Activated CD8-positive, alpha-beta memory T cell treated with anti-CD3 and anti-CD28 coated beads, Interleukin-2, amount 10 ng/mL, durations not matched to agents 7 days and 5 days (primary cell): ENCODE results near the gene GMDS. TPM values are rescaled to one million over a fixed set of nuclear protein-coding genes. Genes with fewer than 3 reads are reported as not detected.

Experiments used
- ATAC-seq: fragments of 150-1000 bp; cut with Tn5 transposase; one replicate; pipeline ENCODE4 v1.10.0; 2021; ENCODE audit warnings: moderate library complexity
- CTCF ChIA-PET: fragments of 350-600 bp; sonication (Branson Sonifier 250); formaldehyde crosslinking; loops from one replicate; lab custom pipeline; 2021; ENCODE audit warnings: antibody characterized with exemption; lab: Charles Lee
- DNase-seq: peaks from one replicate; pipeline ENCODE4 v3.0.0-alpha.2; 2020
- H3K27ac Mint-ChIP-seq: one replicate; pipeline ENCODE4 v1.8.0; 2021; ENCODE audit warnings: mild to moderate bottlenecking, mixed read lengths
- H3K27me3 Mint-ChIP-seq: one replicate; pipeline ENCODE4 v1.8.0; 2021; ENCODE audit warnings: mixed read lengths
- H3K36me3 Mint-ChIP-seq: one replicate; pipeline ENCODE4 v1.8.0; 2021; ENCODE audit warnings: mild to moderate bottlenecking, mixed read lengths
- H3K4me1 Mint-ChIP-seq: one replicate; pipeline ENCODE4 v1.8.0; 2021; ENCODE audit warnings: mixed read lengths
- H3K4me3 Mint-ChIP-seq: one replicate; pipeline ENCODE4 v1.8.0; 2021; ENCODE audit warnings: mild to moderate bottlenecking, moderate library complexity, mixed read lengths
- H3K9me3 Mint-ChIP-seq: one replicate; pipeline ENCODE4 v1.8.0; 2022; ENCODE audit warnings: low read depth, mixed read lengths
- total RNA-seq, 2 experiments: library from RNA; stranded (reverse); gene quantifications; one replicate each; pipeline ENCODE4 v1.2.3, GENCODE V29; 2021

The GMDS gene
- total RNA-seq, 2 experiments from 2014 or later = 28.2 to 36.9 TPM

GRCh38 chr6:2008383-2008976, 236.9 kb downstream of the GMDS start:
- CTCF ChIA-PET = no interaction called here
- peaks cover 22% of the 10 kb centered on the region for H3K36me3 Mint-ChIP-seq
- no peak overlapping the region for H3K4me3 Mint-ChIP-seq
- H3K27ac Mint-ChIP-seq = no peak overlapping the region
- H3K9me3 Mint-ChIP-seq = peaks cover 11% of the 10 kb centered on the region
- no peaks in the 10 kb centered on the region for H3K27me3 Mint-ChIP-seq
- no peaks in the 10 kb centered on the region for H3K4me1 Mint-ChIP-seq
- no peak for ATAC-seq
- no peak for DNase-seq

- H3K27me3 Mint-ChIP-seq = no peaks in the 10 kb centered on the region
- peaks cover 6% of the 10 kb centered on the region for H3K9me3 Mint-ChIP-seq
- ATAC-seq (no peak), DNase-seq (no peak)
- no peaks in the 10 kb centered on the region for H3K4me1 Mint-ChIP-seq
- H3K27ac Mint-ChIP-seq = no peak overlapping the region
- CTCF ChIA-PET = no interaction called here
- H3K36me3 Mint-ChIP-seq = peaks cover 19% of the 10 kb centered on the region
- no peak overlapping the region for H3K4me3 Mint-ChIP-seq
These were observed 238.2 kb downstream of the GMDS start for GRCh38 chr6:2007165-2007564.

- no peak for ATAC-seq
- CTCF ChIA-PET = no interaction called here
These were observed 240.5 kb downstream of the GMDS start for GRCh38 chr6:2004888-2005287.

GRCh38 chr6:2000962-2001361, 244.4 kb downstream of the GMDS start:
- Mint-ChIP-seq H3K27ac (no peak overlapping the region), H3K4me1 (no peaks in the 10 kb centered on the region), H3K27me3 (no peaks in the 10 kb centered on the region), H3K9me3 (no peaks in the 10 kb centered on the region), H3K36me3 (peaks cover 4% of the 10 kb centered on the region), H3K4me3 (no peak overlapping the region)
- DNase-seq = no peak
- no peak for ATAC-seq
- CTCF ChIA-PET = no interaction called here

More at GRCh38 chr6:2004888-2005287, 240.5 kb downstream of the GMDS start:
- no peak for DNase-seq
- H3K27me3 Mint-ChIP-seq = no peaks in the 10 kb centered on the region
- H3K4me3 Mint-ChIP-seq = no peak overlapping the region
- H3K27ac Mint-ChIP-seq = no peak overlapping the region
- peaks cover 12% of the 10 kb centered on the region for H3K36me3 Mint-ChIP-seq
- H3K9me3 Mint-ChIP-seq = no peaks in the 10 kb centered on the region
- H3K4me1 Mint-ChIP-seq = no peaks in the 10 kb centered on the region

GRCh38 chr6:1997702-1998101, 247.7 kb downstream of the GMDS start:
- Mint-ChIP-seq H3K9me3 (no peaks in the 10 kb centered on the region), H3K36me3 (peaks cover 2% of the 10 kb centered on the region), H3K4me1 (no peaks in the 10 kb centered on the region), H3K4me3 (no peak overlapping the region), H3K27ac (no peak overlapping the region), H3K27me3 (no peaks in the 10 kb centered on the region)
- ATAC-seq = no peak
- no peak for DNase-seq
- CTCF ChIA-PET = interaction anchor here (1.0 kb wide), 1 partner anchor 107 kb away, joined by 3 read pairs; no protein-coding TSS in a partner anchor

GRCh38 chr6:1995636-1996035, 249.8 kb downstream of the GMDS start:
- ATAC-seq = no peak
- Mint-ChIP-seq H3K27ac (no peak overlapping the region), H3K4me3 (no peak overlapping the region)

GRCh38 chr6:1993042-1993441, 252.4 kb downstream of the GMDS start:
- no peak for DNase-seq
- CTCF ChIA-PET = no interaction called here
- Mint-ChIP-seq H3K4me3 (no peak overlapping the region), H3K27me3 (no peaks in the 10 kb centered on the region), H3K27ac (no peak overlapping the region), H3K9me3 (no peaks in the 10 kb centered on the region), H3K4me1 (no peaks in the 10 kb centered on the region), H3K36me3 (peaks cover 2% of the 10 kb centered on the region)
- ATAC-seq = no peak

More at GRCh38 chr6:1995636-1996035, 249.8 kb downstream of the GMDS start:
- DNase-seq = no peak
- CTCF ChIA-PET = no interaction called here
- peaks cover 2% of the 10 kb centered on the region for H3K36me3 Mint-ChIP-seq
- no peaks in the 10 kb centered on the region for H3K4me1 Mint-ChIP-seq
- H3K27me3 Mint-ChIP-seq = no peaks in the 10 kb centered on the region
- H3K9me3 Mint-ChIP-seq = no peaks in the 10 kb centered on the region

GRCh38 chr6:1991332-1991878, 254.0 kb downstream of the GMDS start:
- CTCF ChIA-PET = no interaction called here
- Mint-ChIP-seq H3K9me3 (no peaks in the 10 kb centered on the region), H3K4me3 (no peak overlapping the region), H3K27ac (no peak overlapping the region), H3K4me1 (no peaks in the 10 kb centered on the region), H3K36me3 (peaks cover 2% of the 10 kb centered on the region), H3K27me3 (no peaks in the 10 kb centered on the region)
- ATAC-seq (no peak), DNase-seq (no peak)

- Mint-ChIP-seq H3K9me3 (peaks cover 6% of the 10 kb centered on the region), H3K36me3 (peaks cover 5% of the 10 kb centered on the region), H3K27ac (no peak overlapping the region), H3K27me3 (no peaks in the 10 kb centered on the region), H3K4me3 (no peak overlapping the region), H3K4me1 (no peaks in the 10 kb centered on the region)
- DNase-seq = no peak
- ATAC-seq = no peak
- CTCF ChIA-PET = interaction anchor here (1.0 kb wide), 1 partner anchor 22 kb away, joined by 3 read pairs; no protein-coding TSS in a partner anchor
These were observed 256.6 kb downstream of the GMDS start for GRCh38 chr6:1988843-1989242.

GRCh38 chr6:1987640-1988039, 257.8 kb downstream of the GMDS start:
- peaks cover 9% of the 10 kb centered on the region for H3K36me3 Mint-ChIP-seq
- DNase-seq (no peak), ATAC-seq (no peak)
- no peak overlapping the region for H3K4me3 Mint-ChIP-seq
- CTCF ChIA-PET = no interaction called here
- H3K4me1 Mint-ChIP-seq = no peaks in the 10 kb centered on the region
- H3K9me3 Mint-ChIP-seq = peaks cover 9% of the 10 kb centered on the region
- H3K27ac Mint-ChIP-seq = no peak overlapping the region
- no peaks in the 10 kb centered on the region for H3K27me3 Mint-ChIP-seq

- H3K36me3 Mint-ChIP-seq = peaks cover 9% of the 10 kb centered on the region
- peaks cover 15% of the 10 kb centered on the region for H3K9me3 Mint-ChIP-seq
- CTCF ChIA-PET = no interaction called here
- ATAC-seq = no peak
- no peaks in the 10 kb centered on the region for H3K27me3 Mint-ChIP-seq
- H3K4me3 Mint-ChIP-seq = no peak overlapping the region
- no peak for DNase-seq
- H3K4me1 Mint-ChIP-seq = no peaks in the 10 kb centered on the region
- no peak overlapping the region for H3K27ac Mint-ChIP-seq
These were observed 258.8 kb downstream of the GMDS start for GRCh38 chr6:1986454-1987243.

- Mint-ChIP-seq H3K27ac (no peak overlapping the region), H3K9me3 (peaks cover 29% of the 10 kb centered on the region), H3K4me3 (no peak overlapping the region), H3K36me3 (peaks cover 25% of the 10 kb centered on the region), H3K4me1 (no peaks in the 10 kb centered on the region), H3K27me3 (no peaks in the 10 kb centered on the region)
- CTCF ChIA-PET = no interaction called here
- no peak for ATAC-seq
- DNase-seq = no peak
These were observed 260.9 kb downstream of the GMDS start for GRCh38 chr6:1984346-1984994.

- no peak overlapping the region for H3K4me3 Mint-ChIP-seq
- ATAC-seq (no peak), DNase-seq (no peak)
- no peak overlapping the region for H3K27ac Mint-ChIP-seq
- H3K36me3 Mint-ChIP-seq = peaks cover 30% of the 10 kb centered on the region
- no peaks in the 10 kb centered on the region for H3K4me1 Mint-ChIP-seq
- peaks cover 32% of the 10 kb centered on the region for H3K9me3 Mint-ChIP-seq
- H3K27me3 Mint-ChIP-seq = no peaks in the 10 kb centered on the region
- CTCF ChIA-PET = no interaction called here
These were observed 261.6 kb downstream of the GMDS start for GRCh38 chr6:1983850-1984249.
